ENCODE results near the gene IPCEF1.

DNA sequence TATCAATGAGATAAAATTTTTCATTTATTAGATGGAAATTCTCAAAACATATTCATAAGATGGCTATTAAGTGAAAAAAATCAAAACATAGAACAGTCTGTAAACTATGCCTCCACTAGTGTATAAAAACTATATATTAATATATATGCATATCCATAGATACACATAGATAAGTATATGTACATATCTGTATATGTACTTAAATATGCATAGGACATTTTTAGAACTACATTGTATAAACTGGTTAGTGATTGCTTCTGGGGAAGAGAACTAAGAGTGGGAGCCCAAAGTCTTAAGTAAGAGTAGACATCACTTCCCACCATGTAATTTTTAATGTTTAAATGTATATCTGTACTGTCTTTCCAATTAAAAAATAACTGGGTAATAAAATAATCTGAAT lies 31.5 kb downstream of the IPCEF1 start:
- no peak for TF ChIP-seq FOXM1 (IDR thresholded peaks at IDR 0.05; ENCODE audit: borderline replicate concordance)
- no peak for TF ChIP-seq HDGF (IDR thresholded peaks at IDR 0.05; ENCODE audit: borderline replicate concordance)
- TF ChIP-seq ARNT (IDR thresholded peaks at IDR 0.05) = no peak
- TF ChIP-seq NFRKB (IDR thresholded peaks at IDR 0.05) = no peak
- no peak for TF ChIP-seq ELF4 (IDR thresholded peaks at IDR 0.05)
- no peak for TF ChIP-seq TARDBP (IDR thresholded peaks at IDR 0.05)
- TF ChIP-seq FOXA1 (IDR thresholded peaks at IDR 0.05) = no peak
- TF ChIP-seq SUZ12 (IDR thresholded peaks at IDR 0.05) = no peak
- TF ChIP-seq FOXK2 (IDR thresholded peaks at IDR 0.05) = no peak
- no peak for TF ChIP-seq BHLHE40 (IDR thresholded peaks at IDR 0.05; ENCODE audit: borderline replicate concordance)
- TF ChIP-seq, protein P1, sequence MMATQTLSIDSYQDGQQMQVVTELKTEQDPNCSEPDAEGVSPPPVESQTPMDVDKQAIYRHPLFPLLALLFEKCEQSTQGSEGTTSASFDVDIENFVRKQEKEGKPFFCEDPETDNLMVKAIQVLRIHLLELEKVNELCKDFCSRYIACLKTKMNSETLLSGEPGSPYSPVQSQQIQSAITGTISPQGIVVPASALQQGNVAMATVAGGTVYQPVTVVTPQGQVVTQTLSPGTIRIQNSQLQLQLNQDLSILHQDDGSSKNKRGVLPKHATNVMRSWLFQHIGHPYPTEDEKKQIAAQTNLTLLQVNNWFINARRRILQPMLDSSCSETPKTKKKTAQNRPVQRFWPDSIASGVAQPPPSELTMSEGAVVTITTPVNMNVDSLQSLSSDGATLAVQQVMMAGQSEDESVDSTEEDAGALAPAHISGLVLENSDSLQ (IDR thresholded peaks at IDR 0.05) = no peak
- TF ChIP-seq SP1 (IDR thresholded peaks at IDR 0.05) = no peak
